HCT116 (cell line): ENCODE data around the gene ARTN. TPM values are rescaled to one million over a fixed set of nuclear protein-coding genes. Genes with fewer than 3 reads are reported as not detected.

Experiments
- ATAC-seq: fragments of 200-7000 bp; cut with Tn5 transposase; 2 replicates; pipeline ENCODE4 v1.9.1; 2020; ENCODE audit warnings: mild to moderate bottlenecking, moderate library complexity
- BruUV-seq: library from RNA; stranded (reverse); fragments of 400-500 nt; replicated peaks from 2 replicates; lab custom pipeline; 2021; lab: Mats Ljungman, UMichigan
- CTCF ChIA-PET: fragments of 300-600 bp; sonication (Branson Sonifier 250); formaldehyde crosslinking; loops from one replicate; lab custom pipeline; 2021; ENCODE audit warnings: antibody characterized with exemption; lab: Charles Lee
- POLR2A ChIA-PET: fragments of 300-600, 350-600 bp; sonication (Branson Sonifier 250); formaldehyde crosslinking; loops from one replicate; lab custom pipeline; 2021; ENCODE audit warnings: antibody characterized with exemption; lab: Charles Lee
- RAD21 ChIA-PET, 2 experiments: fragments of 300-600 bp; sonication (Branson Sonifier 250); formaldehyde crosslinking; loops; one replicate each; lab custom pipeline; 2023; ENCODE audit warnings: low total read pairs in 2 of 2; ENCODE audit not compliant: uncharacterized antibody in 2 of 2, unreplicated experiment in 2 of 2, low non-redundant PET in 1 of 2; lab: Charles Lee
- DNase-seq: peaks from one replicate; pipeline ENCODE4 v3.0.0-alpha.2; 2010; ENCODE audit warnings: low read depth, low spot score
- H2AFZ ChIP-seq: fragments of 200-600 bp; shearing (Covaris generic), sonication (generic); 2 replicates; pipeline ENCODE4 v1.6.1; 2017; ENCODE audit warnings: low read depth, mixed run types, mixed read lengths, antibody characterized with exemption, low read length; ENCODE audit not compliant: poor library complexity, severe bottlenecking
- H3K27ac ChIP-seq: 2 replicates; pipeline ENCODE4 v1.5.1; 2012; ENCODE audit warnings: low read depth, low read length
- H3K27me3 ChIP-seq: fragments of 200-600 bp; sonication (generic); 2 replicates; pipeline ENCODE4 v1.6.1; 2016; ENCODE audit warnings: mixed run types, low read length, mixed read lengths; ENCODE audit not compliant: insufficient read depth
- H3K36me3 ChIP-seq, 2 experiments: fragments of 200-500 bp in 1 of 2; fragments of 200-600 bp in 1 of 2; sonication (Bioruptor generic) in 1 of 2; sonication (generic) in 1 of 2; 2 replicates each; pipeline versions ENCODE4 v1.5.1 to v1.6.1; 2014 to 2016; ENCODE audit warnings: low read length in 2 of 2, inconsistent platforms in 1 of 2, mixed read lengths in 1 of 2, mixed run types in 1 of 2; ENCODE audit not compliant: insufficient read depth in 2 of 2, control insufficient read depth in 1 of 2
- H3K4me1 ChIP-seq, 2 experiments: fragments of 200-600 bp in 1 of 2; sonication (generic) in 1 of 2; 2 replicates each; pipeline versions ENCODE4 v1.5.1 to v1.6.1; 2012 to 2017; ENCODE audit warnings: low read length in 2 of 2, inconsistent platforms in 1 of 2, mild to moderate bottlenecking in 1 of 2, mixed read lengths in 1 of 2, mixed run types in 1 of 2, moderate library complexity in 1 of 2; ENCODE audit not compliant: insufficient read depth in 2 of 2, control insufficient read depth in 1 of 2
- H3K4me2 ChIP-seq: fragments of 200-600 bp; sonication (generic); 2 replicates; pipeline ENCODE4 v1.6.1; 2017; ENCODE audit warnings: mixed run types, low read length, mixed read lengths
- H3K4me3 ChIP-seq, 2 experiments: fragments of 200-600 bp in 1 of 2; sonication (generic) in 1 of 2; replicated peaks in 1 of 2; 2 replicates each; pipeline ENCODE4 v1.5.1; 2011 to 2016; ENCODE audit warnings: low read length in 2 of 2, control low read depth in 1 of 2, low read depth in 1 of 2, mild to moderate bottlenecking in 1 of 2, mixed read lengths in 1 of 2, mixed run types in 1 of 2
- H3K79me2 ChIP-seq: fragments of 200-600 bp; sonication (generic); 2 replicates; pipeline ENCODE4 v1.6.1; 2017; ENCODE audit warnings: mild to moderate bottlenecking, mixed run types, low read length, moderate library complexity, mixed read lengths; ENCODE audit not compliant: insufficient read depth
- H3K9ac ChIP-seq: fragments of 200-600 bp; sonication (generic); 2 replicates; pipeline ENCODE4 v1.6.1; 2016; ENCODE audit warnings: low read length, mixed read lengths
- H3K9me2 ChIP-seq: fragments of 200-600 bp; sonication (generic), shearing (Covaris generic); 2 replicates; pipeline ENCODE4 v1.6.1; 2017; ENCODE audit warnings: mixed run types, mild to moderate bottlenecking, moderate library complexity; ENCODE audit not compliant: insufficient read depth
- H3K9me3 ChIP-seq, 2 experiments: fragments of 200-500 bp in 1 of 2; fragments of 200-600 bp in 1 of 2; sonication (Bioruptor generic) in 1 of 2; sonication (generic) in 1 of 2; 2 replicates each; pipeline ENCODE4 v1.6.1; 2014 to 2017; ENCODE audit warnings: low read length in 2 of 2, mixed read lengths in 2 of 2, inconsistent platforms in 1 of 2, low read depth in 1 of 2, mild to moderate bottlenecking in 1 of 2, mixed run types in 1 of 2, moderate library complexity in 1 of 2; ENCODE audit not compliant: control insufficient read depth in 1 of 2, insufficient read depth in 1 of 2
- H4K20me1 ChIP-seq: fragments of 200-600 bp; sonication (generic), shearing (Covaris generic); 2 replicates; pipeline ENCODE4 v1.6.1; 2017; ENCODE audit warnings: mixed run types, mild to moderate bottlenecking, moderate library complexity; ENCODE audit not compliant: insufficient read depth
- ATF3 ChIP-seq: IDR thresholded peaks from 2 replicates; pipeline ENCODE4 v1.6.1; 2012
- CBX3 ChIP-seq: IDR thresholded peaks from 2 replicates; pipeline ENCODE4 v1.6.1; 2012; ENCODE audit warnings: low read depth
- CEBPB ChIP-seq: IDR thresholded peaks from 2 replicates; pipeline ENCODE4 v1.6.1; 2012; ENCODE audit warnings: low read depth
- EZH2 ChIP-seq: fragments of 200-600 bp; sonication (generic); IDR thresholded peaks from 2 replicates; pipeline ENCODE4 v1.6.1; 2017; ENCODE audit warnings: antibody characterized with exemption, mixed run types
- EZH2phosphoT487 ChIP-seq: fragments of 200-600 bp; IDR thresholded peaks from 2 replicates; pipeline ENCODE4 v1.6.1; 2018; ENCODE audit warnings: antibody characterized with exemption, borderline replicate concordance
- FOSL1 ChIP-seq: IDR thresholded peaks from 2 replicates; pipeline ENCODE4 v1.6.1; 2012; ENCODE audit warnings: low read depth
- JUND ChIP-seq: IDR thresholded peaks from 2 replicates; pipeline ENCODE4 v1.6.1; 2012
- SIN3A ChIP-seq: IDR thresholded peaks from 2 replicates; pipeline ENCODE4 v1.6.1; 2012; ENCODE audit warnings: low read depth
- SRF ChIP-seq: IDR thresholded peaks from 2 replicates; pipeline ENCODE4 v1.6.1; 2012; ENCODE audit warnings: low read depth
- ZFX ChIP-seq: fragments of 450-650 bp; IDR thresholded peaks from 2 replicates; pipeline ENCODE4 v1.6.1; 2017
- ZNF274 ChIP-seq: fragments of 200-500 bp; sonication (Bioruptor generic); IDR thresholded peaks from 2 replicates; pipeline ENCODE4 v1.6.1; 2014; ENCODE audit warnings: mild to moderate bottlenecking, low read depth, low read length, inconsistent platforms
- intact Hi-C: fragments of 100-400 bp; cut with micrococcal nuclease; formaldehyde crosslinking; loops from 2 replicates; pipeline ENCODE4 v1.10.0; 2022
- total RNA-seq: library from RNA; stranded (reverse); gene quantifications from one replicate; pipeline ENCODE4 v1.2.1, GENCODE V29; 2021; ENCODE audit not compliant: unreplicated experiment
- TF ChIP-seq, protein P1 (sequence below), 3 experiments: fragments of 200-600 bp in 1 of 3; sonication (generic) in 1 of 3; IDR thresholded peaks in 2 of 3; conservative IDR thresholded peaks in 1 of 3; 2 replicates each; pipeline ENCODE4 v1.5.1; 2012 to 2017; ENCODE audit warnings: low read depth in 2 of 3, low read length in 2 of 3, antibody characterized with exemption in 1 of 3, borderline replicate concordance in 1 of 3, control low read depth in 1 of 3, mild to moderate bottlenecking in 1 of 3, mixed read lengths in 1 of 3, mixed run types in 1 of 3, moderate library complexity in 1 of 3; ENCODE audit not compliant: insufficient read depth in 1 of 3

ARTN gene
- total RNA-seq, 1 experiment from 2014 or later: 36.4 TPM

GRCh38 chr1:43919906-43920305 lies 13.7 kb upstream of the ARTN start:
- DNase-seq (no peak), ATAC-seq (no peak)
- no peak overlapping the region for H3K4me3 ChIP-seq
- no peak overlapping the region for H3K27ac ChIP-seq
- peaks cover 10 to 66% of the 10 kb centered on the region in 2 experiments for H3K4me1 ChIP-seq
- H3K27me3 ChIP-seq: no peaks in the 10 kb centered on the region
- no peak overlapping the region for H2AFZ ChIP-seq
- no peaks in the 10 kb centered on the region for H3K79me2 ChIP-seq
- RAD21 ChIA-PET: no interaction called here
- H3K4me2 ChIP-seq: no peak overlapping the region
- intact Hi-C loops: no loop called here
- TF ChIP-seq CEBPB (no peak), ZNF274 (no peak), JUND (no peak), FOSL1 (no peak)
- TF ChIP-seq, all 23 proteins: peak for 0
- Histone ChIP-seq H3K9ac (no peak overlapping the region), H4K20me1 (no peaks in the 10 kb centered on the region), H3K9me3 (no peaks in the 10 kb centered on the region), H3K9me2 (peaks cover 3% of the 10 kb centered on the region; the same call in 1 of the 2 replicates), H3K36me3 (no peaks in the 10 kb centered on the region)
- ChIA-PET CTCF (interaction anchor here (0.9 to 1.3 kb wide), 2 partner anchors 11 to 15 kb away, joined by 3 to 6 read pairs; no protein-coding TSS in a partner anchor), POLR2A (interaction anchor here (1.4 kb wide), 1 partner anchor 10 kb away, joined by 3 read pairs; no protein-coding TSS in a partner anchor)
- no TSS peak for BruUV-seq

DNA sequence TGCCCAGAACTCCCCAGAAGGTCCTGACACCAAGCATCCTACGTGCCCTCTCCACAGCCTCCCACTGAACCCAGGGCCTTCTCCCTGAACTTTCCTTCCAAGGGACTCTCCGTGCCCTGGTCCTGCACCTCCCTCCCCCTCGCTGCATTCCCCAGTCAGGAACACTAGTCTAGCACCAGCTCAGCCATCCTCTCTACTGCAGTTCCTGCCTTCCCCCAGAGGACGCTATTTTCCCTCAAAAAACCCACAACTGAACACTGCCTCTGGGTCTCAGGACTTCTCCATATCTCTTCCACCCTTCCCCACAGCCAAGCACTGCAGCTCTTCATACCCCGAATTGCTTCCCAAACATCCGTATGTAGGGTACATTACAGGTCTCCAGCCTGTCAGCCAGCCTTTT lies 12.6 kb upstream of the ARTN start:
- ChIA-PET POLR2A (interaction anchor here (0.6 to 1.1 kb wide), 2 partner anchors 11 to 20 kb away, joined by 3 read pairs; no protein-coding TSS in a partner anchor), CTCF (interaction anchor here (1.4 to 2.1 kb wide), 2 partner anchors 9 to 14 kb away, joined by 7 to 17 read pairs; no protein-coding TSS in a partner anchor), RAD21 (interaction anchor here in 1 of 2 experiments (1.7 kb wide), 1 partner anchor 14 kb away, joined by 4 read pairs; no protein-coding TSS in a partner anchor)
- TF ChIP-seq JUND (no peak), ATF3 (no peak), SIN3A (no peak), CBX3 (no peak), SRF (no peak), ZFX (no peak), EZH2phosphoT487 (no peak), EZH2 (no peak)
- TF ChIP-seq, protein P1, sequence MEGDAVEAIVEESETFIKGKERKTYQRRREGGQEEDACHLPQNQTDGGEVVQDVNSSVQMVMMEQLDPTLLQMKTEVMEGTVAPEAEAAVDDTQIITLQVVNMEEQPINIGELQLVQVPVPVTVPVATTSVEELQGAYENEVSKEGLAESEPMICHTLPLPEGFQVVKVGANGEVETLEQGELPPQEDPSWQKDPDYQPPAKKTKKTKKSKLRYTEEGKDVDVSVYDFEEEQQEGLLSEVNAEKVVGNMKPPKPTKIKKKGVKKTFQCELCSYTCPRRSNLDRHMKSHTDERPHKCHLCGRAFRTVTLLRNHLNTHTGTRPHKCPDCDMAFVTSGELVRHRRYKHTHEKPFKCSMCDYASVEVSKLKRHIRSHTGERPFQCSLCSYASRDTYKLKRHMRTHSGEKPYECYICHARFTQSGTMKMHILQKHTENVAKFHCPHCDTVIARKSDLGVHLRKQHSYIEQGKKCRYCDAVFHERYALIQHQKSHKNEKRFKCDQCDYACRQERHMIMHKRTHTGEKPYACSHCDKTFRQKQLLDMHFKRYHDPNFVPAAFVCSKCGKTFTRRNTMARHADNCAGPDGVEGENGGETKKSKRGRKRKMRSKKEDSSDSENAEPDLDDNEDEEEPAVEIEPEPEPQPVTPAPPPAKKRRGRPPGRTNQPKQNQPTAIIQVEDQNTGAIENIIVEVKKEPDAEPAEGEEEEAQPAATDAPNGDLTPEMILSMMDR (IDR thresholded peaks at IDR 0.05 in 2 of 3, conservative IDR thresholded peaks at IDR 0.05 in 1 of 3; ENCODE audit: borderline replicate concordance in 1 of 3, insufficient read depth in 1 of 3, low read depth in 2 of 3, low read length in 2 of 3): peak in 1 of 3 experiments; percentile 31; a peak in 1 of 6 replicates
- no peak for DNase-seq
- H3K27ac ChIP-seq: peak overlapping the region; percentile 44; the same call in 1 of the 2 replicates
- peaks cover 3% of the 10 kb centered on the region; the same call in 1 of the 2 replicates for H3K9me2 ChIP-seq
- intact Hi-C loops: no loop called here
- H3K9me3 ChIP-seq: no peaks in the 10 kb centered on the region
- H3K4me2 ChIP-seq: peak overlapping the region; percentile 43
- peak overlapping the region; percentile 48 for H3K9ac ChIP-seq
- peaks cover 10 to 68% of the 10 kb centered on the region in 2 experiments for H3K4me1 ChIP-seq
- H3K79me2 ChIP-seq: no peaks in the 10 kb centered on the region
- BruUV-seq: no TSS peak
- H3K36me3 ChIP-seq: no peaks in the 10 kb centered on the region
- no peak overlapping the region for H3K4me3 ChIP-seq
- H4K20me1 ChIP-seq: no peaks in the 10 kb centered on the region
- H2AFZ ChIP-seq: no peak overlapping the region
- peak; percentile 46 for ATAC-seq
- no peaks in the 10 kb centered on the region for H3K27me3 ChIP-seq
